Measurements from ENCODE around the gene TAF8. TPM values are rescaled to one million over a fixed set of nuclear protein-coding genes. Genes with fewer than 3 reads are reported as not detected.

The TAF8 gene
- total RNA-seq, 1 experiment from 2014 or later = 35.5 TPM

DNA sequence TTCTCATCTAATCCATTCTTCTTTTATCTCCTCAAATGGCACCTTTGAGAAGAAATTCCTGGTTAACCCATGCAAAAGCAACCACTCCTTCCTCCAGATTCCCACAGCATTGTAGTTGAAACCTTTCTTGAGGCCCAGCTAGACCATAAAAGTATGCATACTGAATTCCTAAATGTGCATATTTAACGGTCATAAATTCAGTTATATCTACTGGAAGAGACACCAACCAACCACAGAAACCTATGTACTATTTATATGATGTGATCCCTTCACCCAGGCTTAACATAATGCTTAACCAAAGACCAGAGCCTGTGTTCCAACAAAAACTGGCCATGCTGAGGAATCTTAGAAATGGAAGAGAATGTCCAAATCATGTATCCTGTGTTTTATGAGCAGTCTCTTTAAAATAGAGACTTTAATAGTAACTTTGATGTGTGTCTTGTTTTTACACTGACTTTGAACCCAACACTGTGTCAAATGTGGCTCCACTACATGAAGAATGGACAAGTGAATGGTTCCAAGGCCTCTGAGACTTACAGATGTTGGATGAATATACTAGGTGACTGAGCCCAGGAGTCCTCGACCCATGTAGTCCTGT lies 11.4 kb upstream of the TAF8 start:
- ATAC-seq (no peak), DNase-seq (ENCODE audit: low read depth, low spot score) (no peak)
- peaks cover 2% of the 10 kb centered on the region for H3K4me1 ChIP-seq (ENCODE audit: control insufficient read depth, insufficient read depth, low read length)
- no peaks in the 10 kb centered on the region for H3K36me3 ChIP-seq (ENCODE audit: control insufficient read depth, insufficient read depth, low read length)
- ChIA-PET CTCF (no interaction called here), POLR2A (no interaction called here)
- no TSS peak for BruUV-seq (replicated peaks)
- TF ChIP-seq, protein P1, sequence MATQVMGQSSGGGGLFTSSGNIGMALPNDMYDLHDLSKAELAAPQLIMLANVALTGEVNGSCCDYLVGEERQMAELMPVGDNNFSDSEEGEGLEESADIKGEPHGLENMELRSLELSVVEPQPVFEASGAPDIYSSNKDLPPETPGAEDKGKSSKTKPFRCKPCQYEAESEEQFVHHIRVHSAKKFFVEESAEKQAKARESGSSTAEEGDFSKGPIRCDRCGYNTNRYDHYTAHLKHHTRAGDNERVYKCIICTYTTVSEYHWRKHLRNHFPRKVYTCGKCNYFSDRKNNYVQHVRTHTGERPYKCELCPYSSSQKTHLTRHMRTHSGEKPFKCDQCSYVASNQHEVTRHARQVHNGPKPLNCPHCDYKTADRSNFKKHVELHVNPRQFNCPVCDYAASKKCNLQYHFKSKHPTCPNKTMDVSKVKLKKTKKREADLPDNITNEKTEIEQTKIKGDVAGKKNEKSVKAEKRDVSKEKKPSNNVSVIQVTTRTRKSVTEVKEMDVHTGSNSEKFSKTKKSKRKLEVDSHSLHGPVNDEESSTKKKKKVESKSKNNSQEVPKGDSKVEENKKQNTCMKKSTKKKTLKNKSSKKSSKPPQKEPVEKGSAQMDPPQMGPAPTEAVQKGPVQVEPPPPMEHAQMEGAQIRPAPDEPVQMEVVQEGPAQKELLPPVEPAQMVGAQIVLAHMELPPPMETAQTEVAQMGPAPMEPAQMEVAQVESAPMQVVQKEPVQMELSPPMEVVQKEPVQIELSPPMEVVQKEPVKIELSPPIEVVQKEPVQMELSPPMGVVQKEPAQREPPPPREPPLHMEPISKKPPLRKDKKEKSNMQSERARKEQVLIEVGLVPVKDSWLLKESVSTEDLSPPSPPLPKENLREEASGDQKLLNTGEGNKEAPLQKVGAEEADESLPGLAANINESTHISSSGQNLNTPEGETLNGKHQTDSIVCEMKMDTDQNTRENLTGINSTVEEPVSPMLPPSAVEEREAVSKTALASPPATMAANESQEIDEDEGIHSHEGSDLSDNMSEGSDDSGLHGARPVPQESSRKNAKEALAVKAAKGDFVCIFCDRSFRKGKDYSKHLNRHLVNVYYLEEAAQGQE (IDR thresholded peaks at IDR 0.05; ENCODE audit: insufficient read depth in 1 of 2, low read depth in 2 of 2, low read length in 1 of 2) = no peak
- no peak overlapping the region for H3K27ac ChIP-seq (ENCODE audit: low read length)
- H3K4me3 ChIP-seq (ENCODE audit: low read depth in 2 of 2, low read length in 2 of 2) = no peak overlapping the region
- in situ Hi-C loops (cut with HindIII; ENCODE audit: low pct_unique_long_range_greater_than_20kb, low sequenced_read_pairs) = no loop called here
- H3K9me3 ChIP-seq (ENCODE audit: control insufficient read depth, insufficient read depth, low read depth, low read length) = no peaks in the 10 kb centered on the region
- H3K27me3 ChIP-seq (ENCODE audit: control insufficient read depth, insufficient read depth, low read length) = no peaks in the 10 kb centered on the region
- intact Hi-C loops (cut with micrococcal nuclease; ENCODE audit: unreplicated experiment) = no loop called here

GRCh38 chr6:42040856-42041480 lies 9.4 kb upstream of the TAF8 start:
- H3K27me3 ChIP-seq (ENCODE audit: control insufficient read depth, insufficient read depth, low read length) = no peaks in the 10 kb centered on the region
- no TSS peak for BruUV-seq (replicated peaks)
- ChIA-PET CTCF (interaction anchor here (0.6 to 1.5 kb wide), 3 partner anchors 193 to 451 kb away, joined by 3 to 5 read pairs (median 3); no protein-coding TSS in a partner anchor), POLR2A (no interaction called here)
- no peak for ATAC-seq
- H3K4me3 ChIP-seq (ENCODE audit: low read depth in 2 of 2, low read length in 2 of 2) = no peak overlapping the region
- H3K9me3 ChIP-seq (ENCODE audit: control insufficient read depth, insufficient read depth, low read depth, low read length) = no peaks in the 10 kb centered on the region
- no peak for TF ChIP-seq POLR2AphosphoS5 (IDR thresholded peaks at IDR 0.05; ENCODE audit: low read depth, low read length)
- TF ChIP-seq SIN3A (IDR thresholded peaks at IDR 0.05; ENCODE audit: borderline replicate concordance, insufficient read depth, low read depth, low read length) = no peak
- TF ChIP-seq TCF7L2 (IDR thresholded peaks at IDR 0.05; ENCODE audit: low read depth, low read length) = no peak
- TF ChIP-seq, protein P2, sequence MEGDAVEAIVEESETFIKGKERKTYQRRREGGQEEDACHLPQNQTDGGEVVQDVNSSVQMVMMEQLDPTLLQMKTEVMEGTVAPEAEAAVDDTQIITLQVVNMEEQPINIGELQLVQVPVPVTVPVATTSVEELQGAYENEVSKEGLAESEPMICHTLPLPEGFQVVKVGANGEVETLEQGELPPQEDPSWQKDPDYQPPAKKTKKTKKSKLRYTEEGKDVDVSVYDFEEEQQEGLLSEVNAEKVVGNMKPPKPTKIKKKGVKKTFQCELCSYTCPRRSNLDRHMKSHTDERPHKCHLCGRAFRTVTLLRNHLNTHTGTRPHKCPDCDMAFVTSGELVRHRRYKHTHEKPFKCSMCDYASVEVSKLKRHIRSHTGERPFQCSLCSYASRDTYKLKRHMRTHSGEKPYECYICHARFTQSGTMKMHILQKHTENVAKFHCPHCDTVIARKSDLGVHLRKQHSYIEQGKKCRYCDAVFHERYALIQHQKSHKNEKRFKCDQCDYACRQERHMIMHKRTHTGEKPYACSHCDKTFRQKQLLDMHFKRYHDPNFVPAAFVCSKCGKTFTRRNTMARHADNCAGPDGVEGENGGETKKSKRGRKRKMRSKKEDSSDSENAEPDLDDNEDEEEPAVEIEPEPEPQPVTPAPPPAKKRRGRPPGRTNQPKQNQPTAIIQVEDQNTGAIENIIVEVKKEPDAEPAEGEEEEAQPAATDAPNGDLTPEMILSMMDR (IDR thresholded peaks at IDR 0.05) = no peak
- TF ChIP-seq, protein P1 (IDR thresholded peaks at IDR 0.05; ENCODE audit: insufficient read depth in 1 of 2, low read depth in 2 of 2, low read length in 1 of 2) = no peak
- intact Hi-C loops (cut with micrococcal nuclease; ENCODE audit: unreplicated experiment) = loop anchor here (5.0 kb wide), 1 partner anchor 259 kb away; the partner anchor contains the start of gene PRICKLE4
- H3K27ac ChIP-seq (ENCODE audit: low read length) = no peak overlapping the region
- in situ Hi-C loops (cut with HindIII; ENCODE audit: low pct_unique_long_range_greater_than_20kb, low sequenced_read_pairs) = no loop called here
- H3K36me3 ChIP-seq (ENCODE audit: control insufficient read depth, insufficient read depth, low read length) = no peaks in the 10 kb centered on the region
- no peak for DNase-seq (ENCODE audit: low read depth, low spot score)
- peaks cover 15% of the 10 kb centered on the region for H3K4me1 ChIP-seq (ENCODE audit: control insufficient read depth, insufficient read depth, low read length)

All from Panc1 (cell line).